OCI-LY7 (cell line): ENCODE measurements around the gene COL15A1. TPM values are rescaled to one million over a fixed set of nuclear protein-coding genes. Genes with fewer than 3 reads are reported as not detected.
A peak's percentile ranks its signal among the peaks of the same experiment; 100 is the strongest.

Source experiments
- BruUV-seq: library from RNA; stranded (reverse); fragments of 400-500 nt; replicated peaks from 2 replicates; lab custom pipeline; 2021; lab: Mats Ljungman, UMichigan
- CTCF ChIA-PET: fragments of 300-600 bp; sonication (Branson Sonifier 250); formaldehyde crosslinking; loops from one replicate; lab custom pipeline; 2022; ENCODE audit warnings: antibody characterized with exemption; ENCODE audit not compliant: unreplicated experiment; lab: Charles Lee
- POLR2A ChIA-PET: fragments of 300-600 bp; sonication (Branson Sonifier 250); formaldehyde crosslinking; loops from one replicate; lab custom pipeline; 2022; ENCODE audit warnings: antibody characterized with exemption; lab: Charles Lee
- DNase-seq: peaks from one replicate; pipeline ENCODE4 v3.0.0-alpha.2; 2015; ENCODE audit warnings: low spot score
- H2AFZ ChIP-seq: fragments of 200-600 bp; sonication (generic), shearing (Covaris generic); 2 replicates; pipeline ENCODE4 v1.6.1; 2014; ENCODE audit warnings: mild to moderate bottlenecking, antibody characterized with exemption, low read length, moderate library complexity
- H3K27ac ChIP-seq: fragments of 200-600 bp; sonication (generic); 2 replicates; pipeline ENCODE4 v1.5.1; 2014; ENCODE audit warnings: mixed run types, low read depth, mild to moderate bottlenecking, moderate library complexity, low read length, inconsistent platforms; ENCODE audit not compliant: poor library complexity, severe bottlenecking
- H3K36me3 ChIP-seq: fragments of 200-600 bp; sonication (generic); 2 replicates; pipeline ENCODE4 v1.6.1; 2014; ENCODE audit warnings: mild to moderate bottlenecking, antibody characterized with exemption, low read length, moderate library complexity, mixed read lengths; ENCODE audit not compliant: insufficient read depth
- H3K4me1 ChIP-seq: fragments of 200-600 bp; sonication (generic); 2 replicates; pipeline ENCODE4 v1.5.1; 2014; ENCODE audit warnings: mild to moderate bottlenecking, low read length; ENCODE audit not compliant: insufficient read depth, poor library complexity, severe bottlenecking
- H3K4me2 ChIP-seq: fragments of 200-600 bp; sonication (generic); 2 replicates; pipeline ENCODE4 v1.6.1; 2014; ENCODE audit warnings: mild to moderate bottlenecking, low read length
- H3K4me3 ChIP-seq: fragments of 200-600 bp; sonication (generic); 2 replicates; pipeline ENCODE4 v1.5.1; 2014; ENCODE audit warnings: mild to moderate bottlenecking, low read depth, low read length; ENCODE audit not compliant: poor library complexity, severe bottlenecking
- H3K79me2 ChIP-seq: fragments of 200-600 bp; sonication (generic); 2 replicates; pipeline ENCODE4 v1.6.1; 2016; ENCODE audit warnings: low read depth, mild to moderate bottlenecking, low read length, moderate library complexity, mixed read lengths; ENCODE audit not compliant: insufficient read depth
- H3K9me2 ChIP-seq: fragments of 200-600 bp; sonication (generic); 2 replicates; pipeline ENCODE4 v1.6.1; 2016; ENCODE audit warnings: mild to moderate bottlenecking, low read length, mixed read lengths; ENCODE audit not compliant: insufficient read depth
- H3K9me3 ChIP-seq: fragments of 200-600 bp; sonication (generic); 2 replicates; pipeline ENCODE4 v1.6.1; 2014; ENCODE audit warnings: mild to moderate bottlenecking, mixed run types, low read length, mixed read lengths
- H4K20me1 ChIP-seq: fragments of 200-600 bp; sonication (generic); 2 replicates; pipeline ENCODE4 v1.6.1; 2014; ENCODE audit warnings: mild to moderate bottlenecking, antibody characterized with exemption, low read length, moderate library complexity, mixed read lengths; ENCODE audit not compliant: insufficient read depth
- EZH2phosphoT487 ChIP-seq: fragments of 200-600 bp; sonication (generic); IDR thresholded peaks from 2 replicates; pipeline ENCODE4 v1.6.1; 2018; ENCODE audit warnings: low read depth, borderline replicate concordance, mild to moderate bottlenecking, mixed run types, antibody characterized with exemption, low read length, moderate library complexity, mixed read lengths
- intact Hi-C: fragments of 100-400 bp; cut with micrococcal nuclease; formaldehyde crosslinking; loops from one replicate; pipeline ENCODE4 v1.10.0; 2022; ENCODE audit not compliant: unreplicated experiment
- total RNA-seq, 2 experiments: library from RNA; depleted of rRNA in 1 of 2; stranded (reverse); fragments of >200 nt in 1 of 2; shearing (Covaris generic) in 1 of 2; gene quantifications; 2 replicates each; pipeline ENCODE4 v1.2.3, GENCODE V29; 2014 to 2022
- TF ChIP-seq, protein P1 (sequence below): fragments of 200-600 bp; sonication (generic); conservative IDR thresholded peaks from 2 replicates; pipeline ENCODE4 v1.5.1; 2014; ENCODE audit warnings: mild to moderate bottlenecking, antibody characterized with exemption, low read length, moderate library complexity, mixed read lengths

The COL15A1 gene
- total RNA-seq, 2 experiments from 2014 or later = not detected

DNA sequence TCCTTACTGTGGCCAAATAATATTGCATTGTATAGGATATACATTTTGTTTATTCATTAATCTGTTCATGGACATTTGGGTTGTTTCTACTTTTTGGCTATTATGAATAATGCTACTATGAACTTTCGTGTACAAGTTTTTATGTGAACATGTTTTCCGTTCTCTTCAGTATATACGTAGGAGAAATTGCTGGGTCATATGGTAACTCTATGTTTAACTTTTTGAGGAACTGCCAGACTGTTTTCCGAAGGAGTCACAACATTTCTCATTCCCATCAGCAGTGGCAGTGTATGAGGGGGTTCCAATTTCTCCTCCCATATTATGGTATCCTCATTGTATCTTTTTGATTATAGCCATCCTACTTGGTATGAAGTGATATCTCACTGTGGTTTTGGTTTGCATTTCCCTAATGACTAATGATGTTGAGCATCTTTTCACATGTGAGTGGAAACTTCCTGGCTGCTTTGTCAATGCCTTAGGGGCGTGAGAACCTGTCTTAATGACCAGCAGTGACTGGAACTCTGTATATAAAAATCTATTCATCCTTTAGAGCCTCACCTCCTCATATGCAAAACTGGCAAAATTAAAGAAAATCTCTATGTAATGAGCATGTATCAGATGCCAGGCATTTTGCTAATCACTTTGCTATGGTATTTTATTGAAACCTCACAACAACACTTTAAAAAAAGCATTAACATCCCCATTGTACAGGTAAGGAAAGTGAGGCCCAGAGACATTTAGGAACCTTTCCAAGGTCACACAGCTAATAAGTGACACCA, 113.4 kb downstream of the COL15A1 start:
- no peaks in the 10 kb centered on the region for H4K20me1 ChIP-seq
- H3K4me3 ChIP-seq = no peak overlapping the region
- H3K79me2 ChIP-seq = no peaks in the 10 kb centered on the region
- DNase-seq = peak; percentile 20
- no peak overlapping the region; the same call in 1 of the 2 replicates for H2AFZ ChIP-seq
- H3K36me3 ChIP-seq = no peaks in the 10 kb centered on the region; the same call in 1 of the 2 replicates
- no peak overlapping the region for H3K27ac ChIP-seq
- no TSS peak for BruUV-seq
- CTCF ChIA-PET = no interaction called here
- H3K9me2 ChIP-seq = no peaks in the 10 kb centered on the region
- intact Hi-C loops = no loop called here
- no peak for TF ChIP-seq EZH2phosphoT487
- TF ChIP-seq, protein P1, sequence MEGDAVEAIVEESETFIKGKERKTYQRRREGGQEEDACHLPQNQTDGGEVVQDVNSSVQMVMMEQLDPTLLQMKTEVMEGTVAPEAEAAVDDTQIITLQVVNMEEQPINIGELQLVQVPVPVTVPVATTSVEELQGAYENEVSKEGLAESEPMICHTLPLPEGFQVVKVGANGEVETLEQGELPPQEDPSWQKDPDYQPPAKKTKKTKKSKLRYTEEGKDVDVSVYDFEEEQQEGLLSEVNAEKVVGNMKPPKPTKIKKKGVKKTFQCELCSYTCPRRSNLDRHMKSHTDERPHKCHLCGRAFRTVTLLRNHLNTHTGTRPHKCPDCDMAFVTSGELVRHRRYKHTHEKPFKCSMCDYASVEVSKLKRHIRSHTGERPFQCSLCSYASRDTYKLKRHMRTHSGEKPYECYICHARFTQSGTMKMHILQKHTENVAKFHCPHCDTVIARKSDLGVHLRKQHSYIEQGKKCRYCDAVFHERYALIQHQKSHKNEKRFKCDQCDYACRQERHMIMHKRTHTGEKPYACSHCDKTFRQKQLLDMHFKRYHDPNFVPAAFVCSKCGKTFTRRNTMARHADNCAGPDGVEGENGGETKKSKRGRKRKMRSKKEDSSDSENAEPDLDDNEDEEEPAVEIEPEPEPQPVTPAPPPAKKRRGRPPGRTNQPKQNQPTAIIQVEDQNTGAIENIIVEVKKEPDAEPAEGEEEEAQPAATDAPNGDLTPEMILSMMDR = no peak
- POLR2A ChIA-PET = interaction anchor here (0.8 to 3.3 kb wide), 5 partner anchors 17 to 82 kb away, joined by 3 to 14 read pairs (median 3); partner anchors contain the start of gene TGFBR1
- peak overlapping the region; percentile 73 for H3K4me2 ChIP-seq
- peaks cover 33% of the 10 kb centered on the region for H3K4me1 ChIP-seq
- no peaks in the 10 kb centered on the region; the same call in 1 of the 2 replicates for H3K9me3 ChIP-seq

DNA sequence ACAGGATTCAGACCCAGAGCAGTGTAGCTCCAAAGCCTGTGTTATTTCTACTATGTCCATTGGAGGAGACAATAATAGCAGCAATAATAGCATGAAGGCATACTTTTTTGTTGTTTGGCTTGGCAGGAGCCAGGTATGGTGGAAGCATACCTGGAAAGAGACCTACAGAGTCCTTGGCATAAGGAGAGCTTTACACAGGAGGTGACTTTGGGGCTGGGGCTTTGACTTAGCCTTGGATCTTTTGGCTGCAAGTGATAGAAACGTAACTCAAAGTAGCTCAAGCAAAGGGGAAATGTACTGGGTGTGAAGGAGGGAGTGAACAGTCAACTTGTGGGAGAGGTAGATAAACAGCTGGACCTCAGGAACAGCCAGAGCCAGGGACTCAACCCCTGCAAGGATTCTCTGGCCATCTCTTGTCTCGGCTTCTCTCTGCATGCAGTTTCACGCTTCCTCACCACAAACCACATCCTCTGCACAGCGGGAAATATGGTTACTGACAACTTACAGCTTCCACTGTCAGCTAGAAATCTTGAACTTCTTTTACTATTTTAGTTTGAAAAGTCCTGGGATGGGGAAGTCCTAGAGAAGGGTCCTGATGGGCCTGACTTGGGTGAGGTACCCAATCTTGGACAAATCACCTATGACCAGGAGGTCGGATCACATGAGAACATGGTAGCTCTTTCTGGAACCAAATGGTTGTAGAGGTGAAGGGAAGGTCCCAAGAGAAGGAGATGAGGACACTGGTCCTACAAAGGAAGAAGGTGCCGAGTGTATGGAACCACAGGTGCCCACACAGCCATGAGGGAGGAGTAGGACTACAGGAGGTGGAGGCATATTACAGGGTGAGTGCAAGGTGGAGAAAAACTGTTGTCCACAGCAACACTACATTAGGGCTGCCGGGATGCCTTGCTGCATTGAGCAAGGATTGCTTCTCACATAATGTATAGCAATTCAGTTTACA, 114.2 kb downstream of the COL15A1 start:
- Histone ChIP-seq H3K9me3 (no peaks in the 10 kb centered on the region; the same call in 1 of the 2 replicates), H3K4me2 (peak overlapping the region; percentile 73), H2AFZ (peak overlapping the region; percentile 49; the same call in 1 of the 2 replicates), H3K79me2 (no peaks in the 10 kb centered on the region), H3K4me1 (peaks cover 33% of the 10 kb centered on the region), H4K20me1 (no peaks in the 10 kb centered on the region), H3K4me3 (peak overlapping the region; percentile 41), H3K36me3 (no peaks in the 10 kb centered on the region; the same call in 1 of the 2 replicates), H3K9me2 (no peaks in the 10 kb centered on the region), H3K27ac (peak overlapping the region; percentile 34)
- ChIA-PET POLR2A (interaction anchor here (0.7 to 3.3 kb wide), 9 partner anchors 16 to 81 kb away, joined by 3 to 14 read pairs (median 3); partner anchors contain the start of gene TGFBR1), CTCF (interaction anchor here (0.6 to 0.8 kb wide), 2 partner anchors 13 to 134 kb away, joined by 3 to 4 read pairs; no protein-coding TSS in a partner anchor)
- TF ChIP-seq EZH2phosphoT487 = no peak
- TF ChIP-seq, protein P1 = no peak
- intact Hi-C loops = loop anchor here (2.0 kb wide), 1 partner anchor 47 kb away; the partner anchor contains the start of gene TGFBR1
- BruUV-seq = no TSS peak
- DNase-seq = peak; percentile 83
